ENCODE results near the gene THUMPD3.

Gene THUMPD3

DNA sequence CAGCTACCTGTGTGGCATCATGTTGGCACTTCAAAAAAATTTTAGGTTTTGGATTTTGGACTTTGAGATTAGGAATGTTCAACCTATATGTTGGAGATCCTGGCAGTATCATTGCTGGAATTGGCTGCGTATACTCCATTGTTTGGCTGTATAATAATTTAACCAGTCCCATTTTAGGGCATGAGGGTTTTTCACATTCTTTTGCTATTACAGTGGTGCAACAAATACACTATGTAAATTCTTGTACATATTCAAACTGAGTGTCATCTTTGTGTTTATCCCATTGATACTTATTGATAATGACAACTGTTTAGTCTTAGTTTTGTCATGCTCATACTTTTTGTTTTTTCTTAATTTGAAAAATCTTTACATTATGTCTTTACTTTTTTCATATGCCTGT lies 6.7 kb downstream of the THUMPD3 start:
- H3K36me3 ChIP-seq, result peaks cover 14% of the 10 kb centered on the region
- DNase-seq, result no peak

DNA sequence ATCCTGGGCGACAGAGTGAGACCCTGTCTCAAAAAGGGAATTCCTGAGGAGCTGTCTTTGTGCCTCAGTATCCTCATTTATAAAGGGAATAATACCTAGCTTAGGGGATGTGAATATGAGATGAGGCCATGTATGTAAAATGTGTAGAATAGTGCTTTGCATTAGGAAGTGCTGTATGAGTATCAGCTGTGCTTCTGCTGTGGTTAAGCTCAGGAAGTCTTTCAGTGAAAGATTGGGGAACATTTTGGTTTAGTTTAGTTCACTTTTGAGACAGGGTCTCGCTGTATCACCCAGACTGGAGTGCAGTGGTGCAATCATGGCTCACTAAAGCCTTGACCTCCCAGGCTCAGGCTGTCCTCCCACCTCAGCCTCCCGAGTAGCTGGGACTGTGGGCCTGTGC lies 10.6 kb downstream of the THUMPD3 start:
- H3K9me3 ChIP-seq, result no peaks in the 10 kb centered on the region
- H3K36me3 ChIP-seq, result peaks cover 22% of the 10 kb centered on the region
- H3K4me1 ChIP-seq, result no peaks in the 10 kb centered on the region
- H3K4me3 ChIP-seq (ENCODE audit: low read depth, low read length), result no peak overlapping the region
- TF ChIP-seq, protein P1, sequence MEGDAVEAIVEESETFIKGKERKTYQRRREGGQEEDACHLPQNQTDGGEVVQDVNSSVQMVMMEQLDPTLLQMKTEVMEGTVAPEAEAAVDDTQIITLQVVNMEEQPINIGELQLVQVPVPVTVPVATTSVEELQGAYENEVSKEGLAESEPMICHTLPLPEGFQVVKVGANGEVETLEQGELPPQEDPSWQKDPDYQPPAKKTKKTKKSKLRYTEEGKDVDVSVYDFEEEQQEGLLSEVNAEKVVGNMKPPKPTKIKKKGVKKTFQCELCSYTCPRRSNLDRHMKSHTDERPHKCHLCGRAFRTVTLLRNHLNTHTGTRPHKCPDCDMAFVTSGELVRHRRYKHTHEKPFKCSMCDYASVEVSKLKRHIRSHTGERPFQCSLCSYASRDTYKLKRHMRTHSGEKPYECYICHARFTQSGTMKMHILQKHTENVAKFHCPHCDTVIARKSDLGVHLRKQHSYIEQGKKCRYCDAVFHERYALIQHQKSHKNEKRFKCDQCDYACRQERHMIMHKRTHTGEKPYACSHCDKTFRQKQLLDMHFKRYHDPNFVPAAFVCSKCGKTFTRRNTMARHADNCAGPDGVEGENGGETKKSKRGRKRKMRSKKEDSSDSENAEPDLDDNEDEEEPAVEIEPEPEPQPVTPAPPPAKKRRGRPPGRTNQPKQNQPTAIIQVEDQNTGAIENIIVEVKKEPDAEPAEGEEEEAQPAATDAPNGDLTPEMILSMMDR (IDR thresholded peaks at IDR 0.05; ENCODE audit: low read depth, low read length), result no peak
- H3K27me3 ChIP-seq, result no peaks in the 10 kb centered on the region
- DNase-seq, result no peak

More for the DNA sequence above, 6.7 kb downstream of the THUMPD3 start:
- TF ChIP-seq, protein P1 (IDR thresholded peaks at IDR 0.05; ENCODE audit: low read depth, low read length), result no peak
- H3K9me3 ChIP-seq, result no peaks in the 10 kb centered on the region
- no peak overlapping the region for H3K4me3 ChIP-seq (ENCODE audit: low read depth, low read length)
- H3K4me1 ChIP-seq, result no peaks in the 10 kb centered on the region
- H3K27me3 ChIP-seq, result no peaks in the 10 kb centered on the region

GRCh38 chr3:9377981-9378380 lies 15.1 kb downstream of the THUMPD3 start:
- no peak for DNase-seq
- no peaks in the 10 kb centered on the region for H3K27me3 ChIP-seq
- TF ChIP-seq, protein P1 (IDR thresholded peaks at IDR 0.05; ENCODE audit: low read depth, low read length), result no peak
- H3K36me3 ChIP-seq, result peaks cover 16% of the 10 kb centered on the region
- no peaks in the 10 kb centered on the region for H3K9me3 ChIP-seq
- H3K4me1 ChIP-seq, result no peaks in the 10 kb centered on the region
- H3K4me3 ChIP-seq (ENCODE audit: low read depth, low read length), result no peak overlapping the region

DNA sequence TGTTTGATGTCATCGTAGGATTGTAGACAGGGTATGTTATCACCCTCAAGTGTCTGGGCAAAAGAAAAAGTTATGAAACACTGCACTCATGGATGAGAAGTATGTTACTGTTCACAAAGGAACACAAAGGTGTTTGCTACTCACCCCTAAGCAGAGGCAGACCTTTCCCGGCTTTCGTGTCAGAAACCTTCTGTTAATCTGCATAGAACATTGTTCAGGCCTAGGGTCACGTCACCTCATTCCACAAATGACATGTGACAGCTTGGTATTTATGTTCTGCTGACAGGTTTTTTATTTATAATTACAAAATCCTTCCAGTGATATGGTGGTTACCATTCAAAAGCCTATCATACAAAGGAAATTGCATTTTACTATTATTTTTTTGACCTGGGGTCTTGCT lies 16.5 kb downstream of the THUMPD3 start:
- Histone ChIP-seq H3K27me3 (no peaks in the 10 kb centered on the region), H3K4me3 (ENCODE audit: low read depth, low read length) (no peak overlapping the region), H3K36me3 (peaks cover 20% of the 10 kb centered on the region), H3K9me3 (no peaks in the 10 kb centered on the region), H3K4me1 (no peaks in the 10 kb centered on the region)
- no peak for DNase-seq
- TF ChIP-seq, protein P1 (IDR thresholded peaks at IDR 0.05; ENCODE audit: low read depth, low read length), result no peak

- TF ChIP-seq, protein P1 (IDR thresholded peaks at IDR 0.05; ENCODE audit: low read depth, low read length), result no peak
- peaks cover 23% of the 10 kb centered on the region for H3K36me3 ChIP-seq
- H3K4me1 ChIP-seq, result no peaks in the 10 kb centered on the region
- no peak overlapping the region for H3K4me3 ChIP-seq (ENCODE audit: low read depth, low read length)
- H3K9me3 ChIP-seq, result no peaks in the 10 kb centered on the region
- DNase-seq, result no peak
- no peaks in the 10 kb centered on the region for H3K27me3 ChIP-seq
These were observed 17.2 kb downstream of the THUMPD3 start for GRCh38 chr3:9380014-9380413.

GRCh38 chr3:9384141-9384828 lies 21.4 kb downstream of the THUMPD3 start:
- Histone ChIP-seq H3K36me3 (peaks cover 36% of the 10 kb centered on the region), H3K9me3 (no peaks in the 10 kb centered on the region), H3K27me3 (no peaks in the 10 kb centered on the region), H3K4me3 (ENCODE audit: low read depth, low read length) (no peak overlapping the region), H3K4me1 (no peaks in the 10 kb centered on the region)
- DNase-seq, result no peak
- TF ChIP-seq, protein P1 (IDR thresholded peaks at IDR 0.05; ENCODE audit: low read depth, low read length), result no peak

Data from BE2C (cell line).